Measurements from ENCODE around the gene SSTR5.

DNA sequence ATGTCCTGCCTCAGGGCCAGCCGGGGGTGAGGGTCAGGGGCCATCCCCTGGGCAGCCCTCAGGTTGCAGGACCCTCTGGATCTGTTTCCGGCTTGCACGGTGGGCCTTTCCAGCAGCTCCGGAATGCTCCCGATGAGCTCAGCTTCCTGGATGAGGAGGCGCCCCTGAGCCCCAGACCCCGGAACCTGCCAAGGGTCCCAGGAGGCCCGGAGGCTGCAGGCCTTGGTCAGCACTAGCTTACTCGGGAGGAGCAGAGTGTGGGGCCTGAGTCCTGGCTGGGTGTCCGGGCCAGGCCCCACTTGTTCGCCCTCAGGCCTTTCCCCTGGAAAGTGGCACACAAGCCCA, 31.1 kb downstream of the SSTR5 start:
- TF ChIP-seq, protein P1, sequence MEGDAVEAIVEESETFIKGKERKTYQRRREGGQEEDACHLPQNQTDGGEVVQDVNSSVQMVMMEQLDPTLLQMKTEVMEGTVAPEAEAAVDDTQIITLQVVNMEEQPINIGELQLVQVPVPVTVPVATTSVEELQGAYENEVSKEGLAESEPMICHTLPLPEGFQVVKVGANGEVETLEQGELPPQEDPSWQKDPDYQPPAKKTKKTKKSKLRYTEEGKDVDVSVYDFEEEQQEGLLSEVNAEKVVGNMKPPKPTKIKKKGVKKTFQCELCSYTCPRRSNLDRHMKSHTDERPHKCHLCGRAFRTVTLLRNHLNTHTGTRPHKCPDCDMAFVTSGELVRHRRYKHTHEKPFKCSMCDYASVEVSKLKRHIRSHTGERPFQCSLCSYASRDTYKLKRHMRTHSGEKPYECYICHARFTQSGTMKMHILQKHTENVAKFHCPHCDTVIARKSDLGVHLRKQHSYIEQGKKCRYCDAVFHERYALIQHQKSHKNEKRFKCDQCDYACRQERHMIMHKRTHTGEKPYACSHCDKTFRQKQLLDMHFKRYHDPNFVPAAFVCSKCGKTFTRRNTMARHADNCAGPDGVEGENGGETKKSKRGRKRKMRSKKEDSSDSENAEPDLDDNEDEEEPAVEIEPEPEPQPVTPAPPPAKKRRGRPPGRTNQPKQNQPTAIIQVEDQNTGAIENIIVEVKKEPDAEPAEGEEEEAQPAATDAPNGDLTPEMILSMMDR (IDR thresholded peaks at IDR 0.05), result no peak
- TF ChIP-seq POLR2A (IDR thresholded peaks at IDR 0.05), result no peak
